Upper lobe of left lung (tissue), 4 donors: Measurements from ENCODE around the gene RSRC1.

ENCODE experiments used
- POLR2A ChIP-seq, 4 donors: fragments of 450-650 bp; IDR thresholded peaks; one replicate each; pipeline ENCODE4 v1.5.1; 2016 to 2017; ENCODE audit warnings: antibody characterized with exemption in 4 of 4, mild to moderate bottlenecking in 2 of 4
- POLR2AphosphoS5 ChIP-seq, 2 donors: sonication (generic); formaldehyde crosslinking; IDR thresholded peaks; one replicate each; pipeline ENCODE4 v1.5.1; 2017; ENCODE audit warnings: antibody characterized with exemption in 2 of 2
- TF ChIP-seq, protein P1 (sequence below), 6 experiments: fragments of 450-650 bp in 4 of 6; fragments of 200-600 bp in 2 of 6; sonication (generic) in 2 of 6; IDR thresholded peaks; one replicate each; pipeline ENCODE4 v1.5.1; 2016 to 2019; ENCODE audit warnings: antibody characterized with exemption in 6 of 6

DNA sequence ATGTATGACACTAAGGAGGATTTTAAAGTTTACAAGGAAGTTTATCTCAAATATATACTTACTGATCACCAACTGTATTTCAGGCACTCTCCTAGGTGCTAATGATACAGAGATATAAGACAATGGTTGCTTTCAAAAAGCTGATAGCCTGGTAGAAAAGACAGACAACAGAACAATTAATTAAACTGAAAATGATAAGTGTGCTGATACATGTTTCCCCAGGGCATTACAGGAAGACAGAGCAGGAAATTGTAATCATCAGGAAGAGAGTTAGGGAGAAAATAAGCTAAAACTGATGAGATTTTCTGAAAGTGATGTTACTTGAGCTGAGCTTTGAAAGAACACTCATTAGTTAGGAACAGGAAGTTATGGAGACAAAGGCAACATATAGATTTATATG, 229.7 kb downstream of the RSRC1 start:
- TF ChIP-seq, protein P1, sequence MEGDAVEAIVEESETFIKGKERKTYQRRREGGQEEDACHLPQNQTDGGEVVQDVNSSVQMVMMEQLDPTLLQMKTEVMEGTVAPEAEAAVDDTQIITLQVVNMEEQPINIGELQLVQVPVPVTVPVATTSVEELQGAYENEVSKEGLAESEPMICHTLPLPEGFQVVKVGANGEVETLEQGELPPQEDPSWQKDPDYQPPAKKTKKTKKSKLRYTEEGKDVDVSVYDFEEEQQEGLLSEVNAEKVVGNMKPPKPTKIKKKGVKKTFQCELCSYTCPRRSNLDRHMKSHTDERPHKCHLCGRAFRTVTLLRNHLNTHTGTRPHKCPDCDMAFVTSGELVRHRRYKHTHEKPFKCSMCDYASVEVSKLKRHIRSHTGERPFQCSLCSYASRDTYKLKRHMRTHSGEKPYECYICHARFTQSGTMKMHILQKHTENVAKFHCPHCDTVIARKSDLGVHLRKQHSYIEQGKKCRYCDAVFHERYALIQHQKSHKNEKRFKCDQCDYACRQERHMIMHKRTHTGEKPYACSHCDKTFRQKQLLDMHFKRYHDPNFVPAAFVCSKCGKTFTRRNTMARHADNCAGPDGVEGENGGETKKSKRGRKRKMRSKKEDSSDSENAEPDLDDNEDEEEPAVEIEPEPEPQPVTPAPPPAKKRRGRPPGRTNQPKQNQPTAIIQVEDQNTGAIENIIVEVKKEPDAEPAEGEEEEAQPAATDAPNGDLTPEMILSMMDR (IDR thresholded peaks at IDR 0.05) = no peak
- no peak for TF ChIP-seq POLR2AphosphoS5 (IDR thresholded peaks at IDR 0.05)
- TF ChIP-seq POLR2A (IDR thresholded peaks at IDR 0.05) = no peak
